ENCODE measurements around the gene DACT2. TPM values are rescaled to one million over a fixed set of nuclear protein-coding genes. Genes with fewer than 3 reads are reported as not detected.
"Not testable (repeated sequence)": the region's sequence is repeated elsewhere in the genome, so short reads cannot be mapped to it uniquely, and the experiment has no call there.

Gene DACT2
- total RNA-seq, 6 experiments from 2014 or later, result not detected

- Mint-ChIP-seq H3K36me3 (ENCODE audit: low read depth) (0 out of 2 replicates have a peak, but pooled peaks cover 7% of the 10 kb centered on the region), H3K4me1 (ENCODE audit: low read depth) (no peaks in the 10 kb centered on the region), H3K27me3 (ENCODE audit: insufficient read depth) (no peaks in the 10 kb centered on the region; the same call in 1 of the 2 replicates), H3K27ac (no peak overlapping the region), H3K9me3 (peaks cover 58% of the 10 kb centered on the region), H3K4me3 (no peak overlapping the region)
- no peak for DNase-seq
- TF ChIP-seq CTCF (IDR thresholded peaks at IDR 0.05), result no peak
Observed at GRCh38 chr6:168314021-168314420, 5.6 kb downstream of the DACT2 start.

GRCh38 chr6:168313431-168314011 is 6.1 kb downstream of the DACT2 start:
- H3K4me1 Mint-ChIP-seq (ENCODE audit: low read depth), result no peaks in the 10 kb centered on the region

GRCh38 chr6:168312125-168312507 is 7.5 kb downstream of the DACT2 start:
- DNase-seq; H3K4me1 Mint-ChIP-seq (ENCODE audit: low read depth); H3K36me3 Mint-ChIP-seq (ENCODE audit: low read depth); H3K4me3 Mint-ChIP-seq; H3K27ac Mint-ChIP-seq; H3K27me3 Mint-ChIP-seq (ENCODE audit: insufficient read depth): not testable (repeated sequence)
- peaks cover 54% of the 10 kb centered on the region for H3K9me3 Mint-ChIP-seq

More at GRCh38 chr6:168313431-168314011, 6.1 kb downstream of the DACT2 start:
- no peak overlapping the region for H3K27ac Mint-ChIP-seq
- TF ChIP-seq CTCF (IDR thresholded peaks at IDR 0.05), result no peak
- 0 out of 2 replicates have a peak, but pooled peaks cover 9% of the 10 kb centered on the region for H3K36me3 Mint-ChIP-seq (ENCODE audit: low read depth)
- peaks cover 59% of the 10 kb centered on the region for H3K9me3 Mint-ChIP-seq
- no peak for DNase-seq
- no peak overlapping the region for H3K4me3 Mint-ChIP-seq
- H3K27me3 Mint-ChIP-seq (ENCODE audit: insufficient read depth), result no peaks in the 10 kb centered on the region; the same call in 1 of the 2 replicates

DNA sequence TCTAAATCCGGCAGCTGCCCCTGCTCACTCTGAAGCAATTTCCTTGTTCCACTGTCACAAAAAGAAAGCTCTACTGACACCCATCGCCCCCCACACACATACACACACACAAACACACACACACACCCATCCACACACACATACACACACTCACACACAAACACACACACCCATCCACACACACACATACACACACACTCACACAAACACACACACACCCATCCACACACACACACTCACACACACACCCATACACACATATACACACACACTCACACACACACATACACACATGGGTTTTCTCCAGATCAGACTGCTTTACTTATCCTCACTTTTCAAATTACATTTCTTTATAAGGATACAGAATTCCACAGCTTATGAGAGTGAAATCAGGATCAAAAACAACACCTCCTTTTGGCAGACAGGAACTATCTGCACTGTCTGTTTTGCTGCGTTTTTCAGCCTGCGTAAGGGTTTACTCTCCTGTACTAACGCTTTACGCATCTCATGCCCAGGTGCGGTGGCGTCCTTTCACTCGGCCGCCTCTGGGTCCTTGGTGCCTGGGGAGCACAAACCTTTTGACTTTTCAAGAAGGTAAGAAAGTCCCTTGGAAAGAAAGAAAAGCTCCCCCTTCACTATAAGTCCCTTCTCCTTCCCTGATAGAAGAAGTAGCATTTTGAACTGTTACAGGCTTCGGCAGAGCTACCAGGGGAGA is 8.0 kb downstream of the DACT2 start:
- 0 out of 2 replicates have a peak, but pooled peaks cover 9% of the 10 kb centered on the region for H3K36me3 Mint-ChIP-seq (ENCODE audit: low read depth)
- no peak overlapping the region for H3K4me3 Mint-ChIP-seq
- no peaks in the 10 kb centered on the region for H3K4me1 Mint-ChIP-seq (ENCODE audit: low read depth)
- H3K9me3 Mint-ChIP-seq, result peaks cover 59% of the 10 kb centered on the region
- no peaks in the 10 kb centered on the region; the same call in 1 of the 2 replicates for H3K27me3 Mint-ChIP-seq (ENCODE audit: insufficient read depth)
- DNase-seq, result no peak
- H3K27ac Mint-ChIP-seq, result no peak overlapping the region
- no peak for TF ChIP-seq CTCF (IDR thresholded peaks at IDR 0.05)

GRCh38 chr6:168310945-168311344 is 8.6 kb downstream of the DACT2 start:
- Mint-ChIP-seq H3K36me3 (ENCODE audit: low read depth) (0 out of 2 replicates have a peak, but pooled peaks cover 9% of the 10 kb centered on the region), H3K4me3 (no peak overlapping the region), H3K9me3 (peaks cover 61% of the 10 kb centered on the region), H3K27me3 (ENCODE audit: insufficient read depth) (no peaks in the 10 kb centered on the region; the same call in 1 of the 2 replicates), H3K4me1 (ENCODE audit: low read depth) (no peaks in the 10 kb centered on the region), H3K27ac (no peak overlapping the region)
- TF ChIP-seq CTCF (IDR thresholded peaks at IDR 0.05), result no peak
- no peak for DNase-seq

- Mint-ChIP-seq H3K9me3 (peaks cover 57% of the 10 kb centered on the region), H3K4me3 (no peak overlapping the region), H3K27ac (no peak overlapping the region), H3K36me3 (ENCODE audit: low read depth) (0 out of 2 replicates have a peak, but pooled peaks cover 9% of the 10 kb centered on the region), H3K4me1 (ENCODE audit: low read depth) (no peaks in the 10 kb centered on the region), H3K27me3 (ENCODE audit: insufficient read depth) (no peaks in the 10 kb centered on the region; the same call in 1 of the 2 replicates)
- DNase-seq, result no peak
- TF ChIP-seq CTCF (IDR thresholded peaks at IDR 0.05), result no peak
Observed at GRCh38 chr6:168310403-168310802, 9.2 kb downstream of the DACT2 start.

Measured in HFFc6 (cell line).